GM10847 (cell line): ENCODE data around the gene PAIP2.

Source experiments
- POLR2A ChIP-seq: IDR thresholded peaks from 2 replicates; pipeline ENCODE4 v1.6.1; 2011; ENCODE audit not compliant: insufficient read length; ENCODE audit errors: extremely low read depth

PAIP2 gene

GRCh38 chr5:139363937-139364336 lies 22.3 kb downstream of the PAIP2 start:
- TF ChIP-seq POLR2A, result no peak

- no peak for TF ChIP-seq POLR2A
These were observed 22.8 kb downstream of the PAIP2 start for GRCh38 chr5:139364466-139364865.

- no peak for TF ChIP-seq POLR2A
These were observed 27.0 kb downstream of the PAIP2 start for GRCh38 chr5:139368613-139369012.

- no peak for TF ChIP-seq POLR2A
These were observed 27.5 kb downstream of the PAIP2 start for GRCh38 chr5:139369181-139369580.

GRCh38 chr5:139371482-139372435 lies 30.1 kb downstream of the PAIP2 start:
- no peak for TF ChIP-seq POLR2A

- TF ChIP-seq POLR2A, result no peak
These were observed 33.3 kb downstream of the PAIP2 start for GRCh38 chr5:139374909-139375308.

GRCh38 chr5:139376364-139376763 lies 34.7 kb downstream of the PAIP2 start:
- no peak for TF ChIP-seq POLR2A

GRCh38 chr5:139377226-139377625 lies 35.6 kb downstream of the PAIP2 start:
- no peak for TF ChIP-seq POLR2A

- no peak for TF ChIP-seq POLR2A
These were observed 36.6 kb downstream of the PAIP2 start for GRCh38 chr5:139378101-139378825.

- no peak for TF ChIP-seq POLR2A
These were observed 37.3 kb downstream of the PAIP2 start for GRCh38 chr5:139378941-139379361.

GRCh38 chr5:139379626-139380449 lies 38.2 kb downstream of the PAIP2 start:
- no peak for TF ChIP-seq POLR2A

- TF ChIP-seq POLR2A, result no peak
These were observed 40.4 kb downstream of the PAIP2 start for GRCh38 chr5:139381837-139382761.

GRCh38 chr5:139382807-139383206 lies 41.2 kb downstream of the PAIP2 start:
- TF ChIP-seq POLR2A, result no peak

- peak; percentile 2 for TF ChIP-seq POLR2A
These were observed 41.8 kb downstream of the PAIP2 start, which contains the start of gene SLC23A1 for GRCh38 chr5:139383275-139383992. SLC23A1 (minus strand) TSS chr5:139383297; CDS start chr5:139383253, 44 bp downstream.
